ENCODE data around the gene CUZD1.

DNA sequence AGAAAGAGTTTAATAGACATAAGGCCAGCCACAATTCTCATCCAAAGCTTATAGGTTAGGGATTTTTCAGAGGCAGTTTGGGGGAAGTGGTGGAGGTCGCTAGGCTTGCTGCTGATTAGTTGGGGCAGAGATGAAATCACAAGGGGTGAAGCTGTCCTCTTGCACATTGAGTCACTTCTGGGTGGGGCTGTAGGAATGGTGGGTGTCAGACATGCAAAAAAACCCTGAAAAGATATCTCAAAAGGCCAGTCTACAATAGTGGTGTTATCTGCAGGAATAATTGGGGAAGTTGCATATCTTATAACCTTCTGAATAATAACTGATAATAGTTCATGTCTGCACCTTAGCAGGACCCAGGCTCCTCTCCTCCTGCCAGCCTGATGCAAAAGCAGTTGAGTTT lies 31.6 kb upstream of the CUZD1 start:
- TF ChIP-seq, protein P1, sequence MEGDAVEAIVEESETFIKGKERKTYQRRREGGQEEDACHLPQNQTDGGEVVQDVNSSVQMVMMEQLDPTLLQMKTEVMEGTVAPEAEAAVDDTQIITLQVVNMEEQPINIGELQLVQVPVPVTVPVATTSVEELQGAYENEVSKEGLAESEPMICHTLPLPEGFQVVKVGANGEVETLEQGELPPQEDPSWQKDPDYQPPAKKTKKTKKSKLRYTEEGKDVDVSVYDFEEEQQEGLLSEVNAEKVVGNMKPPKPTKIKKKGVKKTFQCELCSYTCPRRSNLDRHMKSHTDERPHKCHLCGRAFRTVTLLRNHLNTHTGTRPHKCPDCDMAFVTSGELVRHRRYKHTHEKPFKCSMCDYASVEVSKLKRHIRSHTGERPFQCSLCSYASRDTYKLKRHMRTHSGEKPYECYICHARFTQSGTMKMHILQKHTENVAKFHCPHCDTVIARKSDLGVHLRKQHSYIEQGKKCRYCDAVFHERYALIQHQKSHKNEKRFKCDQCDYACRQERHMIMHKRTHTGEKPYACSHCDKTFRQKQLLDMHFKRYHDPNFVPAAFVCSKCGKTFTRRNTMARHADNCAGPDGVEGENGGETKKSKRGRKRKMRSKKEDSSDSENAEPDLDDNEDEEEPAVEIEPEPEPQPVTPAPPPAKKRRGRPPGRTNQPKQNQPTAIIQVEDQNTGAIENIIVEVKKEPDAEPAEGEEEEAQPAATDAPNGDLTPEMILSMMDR (IDR thresholded peaks at IDR 0.05), result no peak
- no peak for TF ChIP-seq POLR2A (IDR thresholded peaks at IDR 0.05)

Measured in esophagus squamous epithelium (tissue), 4 donors.